Adrenal gland (tissue), 12 donors: ENCODE measurements around the gene EIF4G3. TPM values are rescaled to one million over a fixed set of nuclear protein-coding genes. Genes with fewer than 3 reads are reported as not detected.

Source experiments
- DNase-seq, 7 donors: peaks; one replicate each; pipeline ENCODE4 v3.0.0-alpha.2; 2019 to 2020
- H3K27ac ChIP-seq, 5 donors: fragments of 200-600 bp; sonication (generic) in 4 of 5; 1 replicate in 3 of 5; 2 replicates in 2 of 5; pipeline versions ENCODE4 v1.5.1 to v1.8.0; 2016 to 2020; ENCODE audit warnings: mild to moderate bottlenecking in 1 of 5
- H3K27me3 ChIP-seq: fragments of 200-600 bp; 2 replicates; pipeline ENCODE4 v1.8.0; 2021
- H3K36me3 ChIP-seq, 2 donors: fragments of 200-600 bp; replicated peaks in 1 of 2; 1 replicate in 1 of 2; 2 replicates in 1 of 2; pipeline versions ENCODE4 v1.5.1 to v1.8.0; 2018 to 2022
- H3K4me1 ChIP-seq, 2 donors: fragments of 200-600 bp; replicated peaks in 1 of 2; 1 replicate in 1 of 2; 2 replicates in 1 of 2; pipeline versions ENCODE4 v1.5.1 to v1.8.0; 2018 to 2021
- H3K4me3 ChIP-seq, 4 donors: fragments of 200-600 bp; sonication (generic) in 3 of 4; one replicate each; pipeline ENCODE4 v1.5.1; 2016 to 2018
- H3K9me3 ChIP-seq, 3 donors: fragments of 200-600 bp; sonication (generic) in 1 of 3; replicated peaks in 1 of 3; 1 replicate in 2 of 3; 2 replicates in 1 of 3; pipeline versions ENCODE4 v1.5.1 to v1.8.0; 2016 to 2021
- CTCF ChIP-seq, 6 experiments: fragments of 450-650 bp in 4 of 6; fragments of 200-600 bp in 2 of 6; sonication (generic) in 1 of 6; IDR thresholded peaks; 1 replicate in 5 of 6; 2 replicates in 1 of 6; pipeline versions ENCODE4 v1.5.1 to v1.8.0; 2016 to 2021; ENCODE audit warnings: antibody characterized with exemption in 6 of 6, mild to moderate bottlenecking in 2 of 6, moderate library complexity in 1 of 6
- POLR2A ChIP-seq, 2 donors: fragments of 450-650 bp; IDR thresholded peaks; one replicate each; pipeline ENCODE4 v1.6.1; 2017; ENCODE audit warnings: antibody characterized with exemption in 2 of 2, mild to moderate bottlenecking in 2 of 2, moderate library complexity in 1 of 2
- WGBS, 4 donors: extraction: QIAGEN DNeasy Blood & Tissue Kit in 2 of 4; methylation state at CpG; one replicate each; pipeline versions ENCODE4 v1.1.5 to v1.1.7; 2013 to 2017; 5-methylcytosine and 5-hydroxymethylcytosine counted together
- intact Hi-C, 2 donors: fragments of 100-400 bp; cut with DNase I; formaldehyde crosslinking; loops; one replicate each; pipeline versions ENCODE4 v1.14.1 to v1.15.0; 2022 to 2023
- polyA plus RNA-seq, 3 donors: library from polyadenylated mRNA; stranded (reverse); fragments of 200-250 nt in 2 of 3; fragments of 350-450 nt in 1 of 3; fragmentation: Illumina TruSeq in 1 of 3; extraction: RNeasy Lipid Tissue Mini Kit (QIAGEN cat#74804) in 1 of 3; gene quantifications; one replicate each; pipeline ENCODE4 v1.2.3, GENCODE V29; 2013 to 2014
- total RNA-seq, 9 donors: library from RNA; depleted of rRNA in 4 of 9; stranded (reverse); fragments of >200 nt in 4 of 9; fragments of 120-200 nt in 1 of 9; fragmentation: NEBNext Ultra II Directional in 1 of 9; extraction: Animal tissue kit (Norgen Biotek cat#: 25700) in 1 of 9; gene quantifications; one replicate each; pipeline versions ENCODE4 v1.1.0 to v1.2.4, GENCODE V29; 2013 to 2023
- donor health status: healthy with polysubstance abuse.
- donor health status: Bipolar disorder and iron deficiency.
- donor health status: DM: yes; HTN: yes; CAD: no.
- donor health status: DM: no; HTN: no; CAD: no.
- donor health status: DM: no; HTN: no; CAD: no.
- donor health status: DM: yes; HTN: yes; CAD: no.

Gene EIF4G3
- total and polyA plus RNA-seq, 12 donors: 30.7 to 58.7 (median 51.6) TPM

- H3K27ac ChIP-seq: no peak overlapping the region
- H3K36me3 ChIP-seq: no peaks in the 10 kb centered on the region
- no peak for DNase-seq
- H3K4me1 ChIP-seq: peaks cover 0 to 16% of the 10 kb centered on the region in 2 donors
- no peaks in the 10 kb centered on the region for H3K27me3 ChIP-seq
- intact Hi-C loops: no loop called here
- no peak overlapping the region for H3K4me3 ChIP-seq
- 91 to 96% (median 94%) methylated on average over 3 of the region's 3 CpGs for WGBS, 4 donors
- TF ChIP-seq POLR2A (IDR thresholded peaks at IDR 0.05) (no peak), CTCF (IDR thresholded peaks at IDR 0.05) (no peak)
- no peaks in the 10 kb centered on the region for H3K9me3 ChIP-seq
These were observed 130.6 kb downstream of the EIF4G3 start for GRCh38 chr1:21046132-21046531.

GRCh38 chr1:21045351-21045750, 131.3 kb downstream of the EIF4G3 start:
- H3K27me3 ChIP-seq: no peaks in the 10 kb centered on the region
- TF ChIP-seq CTCF (IDR thresholded peaks at IDR 0.05): no peak
- no peak for TF ChIP-seq POLR2A (IDR thresholded peaks at IDR 0.05)
- H3K36me3 ChIP-seq: no peaks in the 10 kb centered on the region
- intact Hi-C loops: no loop called here
- DNase-seq: no peak
- H3K27ac ChIP-seq: no peak overlapping the region
- 77 to 84% (median 81%) methylated on average over 2 of the region's 2 CpGs for WGBS, 4 donors
- H3K4me3 ChIP-seq: no peak overlapping the region
- peaks cover 0 to 16% of the 10 kb centered on the region in 2 donors for H3K4me1 ChIP-seq
- H3K9me3 ChIP-seq: no peaks in the 10 kb centered on the region

DNA sequence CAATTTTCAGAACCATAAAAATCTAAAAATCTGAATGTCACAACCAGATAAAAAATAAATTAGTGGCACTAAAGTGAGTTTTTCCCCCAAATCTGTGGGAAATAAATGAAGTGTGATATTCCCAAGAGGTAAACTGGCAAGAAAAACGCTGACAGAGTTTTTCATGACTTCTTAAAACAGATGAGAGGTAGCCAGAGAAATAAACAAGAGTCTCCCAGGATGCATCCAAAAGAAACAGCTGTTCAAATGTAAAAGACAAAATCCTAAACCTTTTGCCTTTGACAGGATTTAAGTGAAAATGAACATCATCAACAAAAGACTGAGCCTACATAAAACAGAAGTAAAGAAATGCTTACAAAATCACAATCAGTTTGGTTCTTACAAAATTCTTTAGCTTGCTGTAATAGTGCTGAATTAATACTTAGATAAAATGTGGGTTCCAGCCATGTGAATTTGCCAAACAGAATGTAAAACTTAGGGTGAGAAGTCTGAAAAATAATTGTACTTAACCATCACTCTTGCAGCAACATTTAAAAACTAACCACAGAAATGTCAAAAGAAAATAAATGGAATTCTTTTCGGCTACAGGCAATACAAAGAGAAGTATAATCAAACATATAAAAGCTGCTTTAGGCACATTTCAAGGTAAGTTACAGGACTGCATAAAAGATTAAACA, 133.6 kb downstream of the EIF4G3 start:
- no peaks in the 10 kb centered on the region for H3K9me3 ChIP-seq
- no peak overlapping the region for H3K4me3 ChIP-seq
- H3K27me3 ChIP-seq: no peaks in the 10 kb centered on the region
- no peak for DNase-seq
- no peak overlapping the region for H3K27ac ChIP-seq
- H3K36me3 ChIP-seq: no peaks in the 10 kb centered on the region
- TF ChIP-seq POLR2A (IDR thresholded peaks at IDR 0.05): no peak
- TF ChIP-seq CTCF (IDR thresholded peaks at IDR 0.05): no peak
- peaks cover 0 to 16% of the 10 kb centered on the region in 2 donors for H3K4me1 ChIP-seq
- WGBS, 4 donors: 54 to 79% (median 58%) methylated on average over 2 of the region's 2 CpGs
- intact Hi-C loops: no loop called here

DNA sequence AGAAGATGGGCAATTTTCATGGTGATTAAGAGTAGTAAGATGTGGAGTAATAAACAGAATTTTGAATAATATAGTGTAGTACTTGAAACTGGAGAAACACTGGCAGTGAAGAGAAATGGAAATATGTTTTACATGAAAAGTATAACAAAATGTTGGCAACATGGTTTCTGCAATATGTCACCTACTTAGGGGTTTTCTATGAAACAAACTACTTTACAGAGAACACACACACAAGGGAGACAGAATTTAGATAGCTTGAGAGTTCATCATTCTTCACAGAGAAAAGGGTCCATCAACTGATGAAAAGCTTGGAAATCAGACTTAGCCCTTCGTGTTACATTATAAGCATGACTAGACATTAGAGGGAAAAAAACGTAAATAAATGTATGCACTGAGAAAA, 135.2 kb downstream of the EIF4G3 start:
- TF ChIP-seq CTCF (IDR thresholded peaks at IDR 0.05) (no peak), POLR2A (IDR thresholded peaks at IDR 0.05) (no peak)
- Histone ChIP-seq H3K27ac (no peak overlapping the region), H3K27me3 (no peaks in the 10 kb centered on the region), H3K36me3 (no peaks in the 10 kb centered on the region), H3K4me1 (peaks cover 0 to 16% of the 10 kb centered on the region in 2 donors), H3K4me3 (no peak overlapping the region), H3K9me3 (no peaks in the 10 kb centered on the region)
- intact Hi-C loops: no loop called here
- WGBS, 4 donors: 90 to 97% (median 92%) methylated on average over 2 of the region's 2 CpGs
- no peak for DNase-seq
